GM18499 (cell line): ENCODE measurements around the gene MYL6.
"Not testable (repeated sequence)": the region's sequence is repeated elsewhere in the genome, so short reads cannot be mapped to it uniquely, and the experiment has no call there.

Source experiments
- ATAC-seq: cut with Tn5 transposase; IDR thresholded peaks from one replicate; pipeline ENCODE4 v1.9.1; 2021; ENCODE audit warnings: moderate number of reproducible peaks; ENCODE audit not compliant: insufficient read depth, unreplicated experiment

MYL6 gene

DNA sequence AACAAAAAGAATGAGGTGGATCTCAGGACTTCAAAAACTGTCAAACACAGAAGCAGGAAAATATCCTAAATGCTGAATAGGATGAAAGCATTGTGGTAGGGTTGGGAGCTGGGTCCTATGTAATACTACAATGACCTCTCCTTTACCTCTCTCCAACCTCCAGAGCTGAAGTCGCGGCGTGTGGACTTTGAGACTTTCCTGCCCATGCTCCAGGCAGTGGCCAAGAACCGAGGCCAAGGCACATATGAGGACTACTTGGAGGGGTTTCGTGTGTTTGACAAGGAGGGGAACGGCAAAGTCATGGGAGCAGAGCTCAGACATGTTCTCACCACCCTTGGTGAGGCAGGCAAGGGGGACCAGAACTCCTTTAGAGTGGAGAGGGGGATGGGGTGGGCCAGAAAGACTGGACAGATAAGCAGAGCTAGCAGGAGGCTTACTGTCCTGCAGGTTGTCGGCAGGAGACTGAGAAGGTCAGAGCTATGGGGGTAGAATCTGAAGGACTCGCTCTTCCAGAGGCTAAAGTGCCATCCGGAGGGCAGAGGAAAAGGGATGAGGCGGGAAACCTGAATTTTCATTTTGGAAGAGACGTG lies 2.8 kb upstream of the MYL6 start:
- ATAC-seq = no peak

- not testable (repeated sequence) for ATAC-seq
These were observed 1.5 kb upstream of the MYL6 start for GRCh38 chr12:56156464-56157200.

- no peak for ATAC-seq
These were observed 744 bp upstream of the MYL6 start for GRCh38 chr12:56157201-56158028.

- no peak for ATAC-seq
These were observed 835 bp downstream of the MYL6 start for GRCh38 chr12:56158926-56159461.

DNA sequence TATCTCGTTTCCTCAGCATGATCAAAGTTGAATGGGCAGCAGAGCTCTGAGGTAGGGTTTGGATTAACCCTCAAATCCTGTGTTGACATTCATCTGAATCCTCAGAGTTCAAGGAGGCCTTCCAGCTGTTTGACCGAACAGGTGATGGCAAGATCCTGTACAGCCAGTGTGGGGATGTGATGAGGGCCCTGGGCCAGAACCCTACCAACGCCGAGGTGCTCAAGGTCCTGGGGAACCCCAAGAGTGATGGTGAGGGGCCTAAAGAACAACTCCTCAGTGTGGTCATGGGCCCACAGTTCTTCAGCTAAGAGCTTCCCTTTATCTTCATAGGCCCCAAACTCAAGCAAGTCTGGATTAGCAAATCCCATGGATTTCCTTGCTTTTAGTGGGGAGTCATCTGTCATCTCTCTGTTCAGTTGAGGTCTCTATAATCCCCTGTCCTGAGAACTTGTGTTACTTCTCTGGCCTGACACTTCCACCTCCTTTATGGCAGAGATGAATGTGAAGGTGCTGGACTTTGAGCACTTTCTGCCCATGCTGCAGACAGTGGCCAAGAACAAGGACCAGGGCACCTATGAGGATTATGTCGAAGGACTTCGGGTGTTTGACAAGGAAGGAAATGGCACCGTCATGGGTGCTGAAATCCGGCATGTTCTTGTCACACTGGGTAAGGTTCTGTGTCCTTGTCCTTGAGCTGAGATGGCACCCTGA lies 1.5 kb downstream of the MYL6 start:
- no peak for ATAC-seq

DNA sequence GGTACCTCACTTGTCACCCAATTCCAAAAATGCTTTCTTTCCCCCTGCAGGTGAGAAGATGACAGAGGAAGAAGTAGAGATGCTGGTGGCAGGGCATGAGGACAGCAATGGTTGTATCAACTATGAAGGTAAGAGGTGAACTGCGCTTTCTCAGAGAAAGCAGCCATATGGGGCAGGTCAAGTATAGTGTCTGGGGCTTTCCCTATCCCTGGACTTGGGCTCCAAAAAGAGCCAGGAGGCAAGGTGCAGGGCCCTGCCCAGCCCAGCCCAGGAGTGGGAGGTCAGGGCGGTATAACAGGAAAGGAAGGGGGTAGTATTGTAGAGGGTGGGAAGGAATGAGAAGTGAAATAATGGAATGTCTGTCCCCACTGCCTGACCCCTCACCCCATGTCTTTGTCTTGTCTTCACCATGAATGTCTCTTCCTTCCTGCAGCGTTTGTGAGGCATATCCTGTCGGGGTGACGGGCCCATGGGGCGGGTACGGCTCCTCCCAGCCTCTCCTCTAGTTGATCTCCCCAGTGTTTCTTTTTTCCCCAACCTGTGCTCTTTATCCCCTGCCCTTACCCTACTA lies 2.1 kb downstream of the MYL6 start:
- no peak for ATAC-seq

DNA sequence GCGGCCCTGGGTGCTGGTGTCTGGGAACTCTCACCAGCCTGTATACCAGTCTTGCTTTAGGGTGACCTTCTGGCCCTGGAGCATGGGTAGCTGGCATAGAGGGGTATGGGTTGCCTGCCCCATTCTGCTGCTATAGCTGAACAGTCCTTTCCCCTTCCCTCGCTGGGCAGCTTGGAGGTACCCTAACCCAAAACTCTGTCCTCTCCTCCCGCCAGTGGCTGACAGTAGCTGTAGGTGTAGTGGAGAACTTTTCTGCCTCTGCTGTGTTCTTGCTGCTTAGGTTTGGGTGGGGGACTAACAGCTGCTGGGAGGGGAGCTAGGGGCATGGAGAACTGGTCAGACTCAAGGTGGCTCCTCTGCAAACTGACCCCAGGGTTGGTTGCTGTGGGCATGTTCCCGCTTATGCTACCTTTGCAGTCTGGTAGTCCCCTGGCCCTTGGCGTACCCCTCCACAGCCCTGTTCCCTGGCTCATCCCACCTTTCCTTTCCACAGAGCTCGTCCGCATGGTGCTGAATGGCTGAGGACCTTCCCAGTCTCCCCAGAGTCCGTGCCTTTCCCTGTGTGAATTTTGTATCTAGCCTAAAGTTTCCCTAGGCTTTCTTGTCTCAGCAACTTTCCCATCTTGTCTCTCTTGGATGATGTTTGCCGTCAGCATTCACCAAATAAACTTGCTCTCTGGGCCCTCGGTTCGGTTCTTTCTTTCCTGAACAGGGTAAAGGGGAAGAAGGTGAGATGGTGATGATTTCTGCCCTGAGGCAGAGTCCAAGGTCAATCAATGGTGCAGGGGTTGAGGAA lies 2.9 kb downstream of the MYL6 start:
- no peak for ATAC-seq

DNA sequence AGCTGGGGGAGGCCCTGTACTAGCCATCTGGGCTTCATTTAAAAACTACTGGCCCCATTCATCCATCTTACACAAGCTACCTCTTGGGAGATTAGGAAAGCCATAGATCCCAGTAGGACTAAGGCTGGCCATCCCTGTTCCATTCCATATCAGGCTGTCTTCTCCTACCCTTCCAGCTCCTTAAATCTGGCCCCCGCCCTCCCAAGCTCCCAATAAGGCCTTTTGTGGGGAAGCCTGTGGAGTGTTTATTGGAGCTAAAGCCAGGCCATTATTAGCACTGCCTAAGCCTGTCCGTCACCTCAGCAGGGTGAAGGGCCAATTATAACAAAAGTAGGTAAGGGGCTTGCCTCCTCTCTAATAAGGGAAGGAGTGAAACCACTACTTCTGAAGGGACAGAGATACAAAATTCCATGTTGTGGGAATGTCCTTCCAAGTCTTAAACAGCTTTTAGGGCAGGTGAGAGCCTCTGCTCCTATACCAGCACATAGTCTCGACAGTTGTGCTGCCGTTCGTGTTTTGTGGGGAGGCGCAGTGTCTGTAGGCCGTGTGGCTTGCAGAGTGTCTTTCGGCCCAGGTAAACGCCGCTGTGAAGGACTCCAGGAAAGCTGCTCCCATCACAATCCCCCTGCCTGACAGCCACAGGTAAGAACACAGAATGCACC lies 3.7 kb downstream of the MYL6 start:
- no peak for ATAC-seq

- no peak for ATAC-seq
These were observed 4.5 kb downstream of the MYL6 start for GRCh38 chr12:56162468-56163290.

DNA sequence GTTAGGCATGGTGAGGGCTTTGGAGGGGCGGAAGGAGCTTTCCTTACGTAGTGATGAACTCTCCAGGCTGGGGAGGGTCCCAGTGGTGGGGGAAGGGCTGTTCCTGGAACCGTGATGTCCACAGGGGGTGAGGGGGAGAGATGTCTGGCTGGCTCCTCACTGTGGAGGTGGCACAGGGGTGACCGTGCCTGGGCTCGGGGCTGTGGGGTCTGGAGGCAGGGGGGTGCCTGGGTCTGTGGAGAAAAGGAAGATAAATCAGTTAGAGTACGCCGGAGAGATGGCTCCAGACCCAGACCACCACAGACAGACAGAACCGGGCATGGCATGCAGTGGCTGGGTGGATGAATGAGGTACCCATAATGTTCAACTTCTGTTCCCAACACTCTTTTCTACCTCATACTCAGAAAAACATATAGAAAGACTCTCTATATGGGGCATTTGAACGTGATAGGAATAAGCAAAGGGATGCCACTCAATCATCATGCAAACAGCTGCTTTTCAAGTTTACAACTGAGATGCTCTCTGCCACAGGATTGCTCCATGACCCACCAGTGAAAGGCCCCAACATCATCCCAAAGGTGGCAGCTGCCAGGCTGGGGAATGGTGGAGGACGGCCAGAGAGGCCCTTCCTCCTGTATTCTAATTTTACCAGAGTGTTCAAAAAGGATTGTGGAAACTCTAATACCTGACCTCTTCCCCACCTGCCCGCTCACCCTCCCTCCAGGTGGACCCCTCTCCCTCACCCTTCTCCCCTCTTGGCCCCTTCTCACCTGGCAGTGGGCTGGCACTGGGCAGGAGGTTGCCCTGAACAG lies 5.6 kb downstream of the MYL6 start:
- no peak for ATAC-seq

DNA sequence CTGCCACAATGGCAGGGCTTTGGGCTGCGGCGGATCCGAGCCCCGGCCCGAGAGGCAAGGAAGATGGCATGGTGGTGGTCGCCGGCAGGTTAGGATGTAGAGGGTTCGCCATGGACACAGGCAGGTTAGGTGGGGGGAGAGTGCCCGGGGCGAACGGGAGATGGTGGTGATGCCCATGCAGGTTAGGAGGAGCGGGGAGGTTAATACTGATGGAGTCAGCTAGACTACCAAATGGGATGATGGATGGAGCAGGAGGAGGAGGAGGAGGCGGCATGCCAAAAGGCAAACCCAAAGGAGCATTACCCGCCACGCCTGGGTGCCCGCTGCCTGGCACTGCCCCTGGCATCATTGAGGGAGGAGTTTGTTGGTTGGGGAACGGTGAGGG lies 6.2 kb downstream of the MYL6 start:
- no peak for ATAC-seq

DNA sequence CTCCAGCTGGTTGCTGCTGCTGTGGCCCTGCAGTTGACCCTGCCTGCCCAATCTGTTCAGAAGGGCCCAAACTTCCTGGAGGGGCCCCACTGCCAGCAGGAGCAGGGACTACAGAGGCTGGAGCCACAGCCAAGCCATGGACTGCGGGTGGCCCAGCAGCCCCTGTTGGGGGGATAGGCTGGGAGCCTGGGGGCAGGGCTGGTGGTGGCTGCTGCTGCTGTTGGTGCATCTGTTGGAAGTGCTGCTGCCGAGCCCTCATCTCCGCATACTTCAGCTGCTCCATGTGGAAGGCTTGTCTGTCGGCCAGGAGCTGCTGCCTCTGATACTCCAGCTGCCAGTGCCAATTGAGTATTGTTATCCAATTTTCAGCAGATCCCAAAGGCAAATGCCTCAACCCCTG lies 7.2 kb downstream of the MYL6 start:
- ATAC-seq = no peak

DNA sequence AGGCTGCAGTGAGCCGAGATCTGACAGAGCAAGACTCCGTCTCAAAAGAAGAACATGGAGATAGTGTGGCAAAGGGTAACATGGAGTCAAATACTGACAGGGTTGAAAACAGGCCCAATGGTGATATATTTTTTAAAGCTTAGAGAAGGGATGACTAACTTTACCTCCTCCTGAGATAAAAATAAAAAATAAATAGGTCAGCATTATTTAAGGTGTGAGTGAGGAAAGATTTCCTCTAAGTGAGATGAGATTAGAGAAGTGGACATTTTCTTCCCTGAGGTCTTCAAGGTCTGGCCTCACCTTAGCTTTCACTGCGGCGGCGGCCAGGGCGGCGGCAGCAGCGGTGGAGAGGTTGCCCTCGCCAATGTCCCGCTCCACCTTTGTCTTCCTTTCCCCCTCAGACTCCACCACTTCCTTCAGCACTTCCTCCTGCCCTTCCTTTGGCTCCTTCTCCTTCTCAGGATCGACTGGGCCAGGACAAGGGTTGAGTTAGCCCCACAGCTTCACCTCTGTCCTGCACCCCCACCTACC lies 11.1 kb downstream of the MYL6 start:
- ATAC-seq = no peak

DNA sequence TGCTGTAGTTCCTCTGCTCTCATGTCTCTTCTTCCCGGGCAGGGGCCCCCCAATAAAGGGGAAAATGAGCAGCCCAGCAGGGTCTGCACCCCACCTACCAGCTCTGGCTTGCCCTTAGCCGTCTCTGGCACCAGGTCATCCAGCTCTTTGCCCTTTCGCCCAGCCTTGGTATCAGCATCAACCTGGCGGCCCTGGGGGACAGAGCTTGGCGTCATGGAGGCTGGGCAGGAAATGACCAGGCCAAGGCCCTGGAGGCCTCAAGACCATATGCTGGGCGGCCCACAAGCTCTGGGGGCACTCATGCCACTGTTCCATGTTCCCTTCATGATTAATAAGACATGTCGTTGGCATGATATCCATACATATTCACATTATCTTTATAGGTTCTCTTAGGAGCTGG lies 14.7 kb downstream of the MYL6 start:
- ATAC-seq = no peak

- ATAC-seq = no peak
These were observed 20.2 kb downstream of the MYL6 start for GRCh38 chr12:56178347-56178746.

GRCh38 chr12:56186957-56187356 lies 28.8 kb downstream of the MYL6 start:
- no peak for ATAC-seq
